Astrocyte of the spinal cord (primary cell): ENCODE data around the gene PRM1.

Experiments used
- DNase-seq: peaks from one replicate; pipeline ENCODE4 v3.0.0; 2011; ENCODE audit warnings: low read depth, low spot score
- H3K4me3 ChIP-seq: 2 replicates; pipeline ENCODE4 v1.5.1; 2011; ENCODE audit warnings: low read depth, mild to moderate bottlenecking, low read length, moderate library complexity
- CTCF ChIP-seq: IDR thresholded peaks from 2 replicates; pipeline ENCODE4 v1.5.1; 2012; ENCODE audit warnings: low read depth, mild to moderate bottlenecking, low read length, inconsistent platforms
- in situ Hi-C: cut with HindIII; loops from 2 replicates; pipeline ENCODE4 v1.10.0; 2017; ENCODE audit warnings: low sequenced_read_pairs

The PRM1 gene

GRCh38 chr16:11260596-11260966, 20.5 kb downstream of the PRM1 start:
- TF ChIP-seq CTCF: no peak
- no peak overlapping the region for H3K4me3 ChIP-seq
- DNase-seq: no peak
- in situ Hi-C loops: no loop called here

- in situ Hi-C loops: no loop called here
- no peak for TF ChIP-seq CTCF
- DNase-seq: no peak
- no peak overlapping the region for H3K4me3 ChIP-seq
These were observed 21.2 kb downstream of the PRM1 start for GRCh38 chr16:11259655-11260595.

- in situ Hi-C loops: no loop called here
- DNase-seq: no peak
- no peak overlapping the region for H3K4me3 ChIP-seq
- TF ChIP-seq CTCF: no peak
These were observed 22.3 kb downstream of the PRM1 start for GRCh38 chr16:11258553-11259492.

GRCh38 chr16:11257131-11257938, 23.8 kb downstream of the PRM1 start:
- in situ Hi-C loops: no loop called here
- TF ChIP-seq CTCF: peak; percentile 92
- H3K4me3 ChIP-seq: peak overlapping the region; percentile 66
- peak; percentile 82 for DNase-seq

- no peak for TF ChIP-seq CTCF
- peak overlapping the region; percentile 66 for H3K4me3 ChIP-seq
- DNase-seq: peak; percentile 60
- in situ Hi-C loops: no loop called here
These were observed 24.4 kb downstream of the PRM1 start for GRCh38 chr16:11256661-11257130.
